ENCODE measurements around the gene CYSLTR2. TPM values are rescaled to one million over a fixed set of nuclear protein-coding genes. Genes with fewer than 3 reads are reported as not detected.

Gene CYSLTR2
- total RNA-seq, 1 experiment from 2014 or later: not detected

DNA sequence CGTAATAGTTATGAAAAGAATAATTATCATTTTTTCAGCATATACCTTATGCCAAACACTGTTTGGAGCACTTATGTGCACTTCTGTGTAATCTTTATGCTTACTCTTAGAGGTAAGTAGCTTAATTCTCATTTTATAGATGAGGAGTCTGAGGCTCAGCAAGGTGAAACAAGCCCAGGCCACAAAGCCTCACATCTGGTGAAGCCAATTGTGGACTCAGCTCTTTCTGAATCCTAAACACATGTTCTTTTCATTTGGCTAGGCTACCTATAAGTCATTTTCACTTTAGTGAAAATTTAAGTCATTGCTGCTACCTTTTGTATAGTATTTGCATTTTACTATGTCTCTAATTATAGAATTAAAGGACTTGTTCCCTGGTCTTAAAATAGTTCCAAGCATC lies 84.0 kb downstream of the CYSLTR2 start:
- Mint-ChIP-seq H3K4me1 (ENCODE audit: low read depth, unreplicated experiment) (no peaks in the 10 kb centered on the region), H3K9me3 (ENCODE audit: low read depth, unreplicated experiment) (no peaks in the 10 kb centered on the region), H3K27ac (ENCODE audit: unreplicated experiment) (no peak overlapping the region), H3K27me3 (ENCODE audit: unreplicated experiment) (no peaks in the 10 kb centered on the region), H3K36me3 (ENCODE audit: insufficient read depth, unreplicated experiment) (no peaks in the 10 kb centered on the region), H3K4me3 (ENCODE audit: low read depth, unreplicated experiment) (no peak overlapping the region)
- BruUV-seq (replicated peaks): no TSS peak
- no peak for DNase-seq
- TF ChIP-seq, protein P1, sequence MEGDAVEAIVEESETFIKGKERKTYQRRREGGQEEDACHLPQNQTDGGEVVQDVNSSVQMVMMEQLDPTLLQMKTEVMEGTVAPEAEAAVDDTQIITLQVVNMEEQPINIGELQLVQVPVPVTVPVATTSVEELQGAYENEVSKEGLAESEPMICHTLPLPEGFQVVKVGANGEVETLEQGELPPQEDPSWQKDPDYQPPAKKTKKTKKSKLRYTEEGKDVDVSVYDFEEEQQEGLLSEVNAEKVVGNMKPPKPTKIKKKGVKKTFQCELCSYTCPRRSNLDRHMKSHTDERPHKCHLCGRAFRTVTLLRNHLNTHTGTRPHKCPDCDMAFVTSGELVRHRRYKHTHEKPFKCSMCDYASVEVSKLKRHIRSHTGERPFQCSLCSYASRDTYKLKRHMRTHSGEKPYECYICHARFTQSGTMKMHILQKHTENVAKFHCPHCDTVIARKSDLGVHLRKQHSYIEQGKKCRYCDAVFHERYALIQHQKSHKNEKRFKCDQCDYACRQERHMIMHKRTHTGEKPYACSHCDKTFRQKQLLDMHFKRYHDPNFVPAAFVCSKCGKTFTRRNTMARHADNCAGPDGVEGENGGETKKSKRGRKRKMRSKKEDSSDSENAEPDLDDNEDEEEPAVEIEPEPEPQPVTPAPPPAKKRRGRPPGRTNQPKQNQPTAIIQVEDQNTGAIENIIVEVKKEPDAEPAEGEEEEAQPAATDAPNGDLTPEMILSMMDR (IDR thresholded peaks at IDR 0.05; ENCODE audit: unreplicated experiment): no peak
- intact Hi-C loops (cut with micrococcal nuclease; ENCODE audit: unreplicated experiment): no loop called here
- CTCF ChIA-PET: interaction anchor here (0.6 kb wide), 1 partner anchor 1267 kb away, joined by 3 read pairs; no protein-coding TSS in a partner anchor

DNA sequence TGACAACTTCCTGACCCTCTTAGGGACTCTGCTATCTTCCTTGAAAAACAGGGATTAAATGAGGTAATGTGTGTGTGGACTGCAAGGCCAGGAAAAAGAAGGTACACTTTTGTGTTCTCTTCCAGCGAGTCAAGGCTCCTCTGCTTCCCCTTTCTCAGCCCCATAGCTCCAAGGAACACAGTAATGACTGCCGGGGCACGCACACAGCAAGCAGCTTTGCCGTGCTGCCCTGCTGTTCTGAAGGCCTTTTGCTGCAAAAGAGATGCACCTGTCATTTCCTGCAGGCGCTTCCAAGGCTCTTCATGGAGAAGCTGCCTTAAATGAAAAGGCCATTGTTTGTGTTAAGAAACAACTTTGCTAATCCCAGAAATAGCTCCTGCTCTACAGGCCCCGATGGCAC lies 84.6 kb downstream of the CYSLTR2 start:
- TF ChIP-seq, protein P1 (IDR thresholded peaks at IDR 0.05; ENCODE audit: unreplicated experiment): no peak
- Mint-ChIP-seq H3K27ac (ENCODE audit: unreplicated experiment) (no peak overlapping the region), H3K27me3 (ENCODE audit: unreplicated experiment) (no peaks in the 10 kb centered on the region), H3K4me3 (ENCODE audit: low read depth, unreplicated experiment) (no peak overlapping the region), H3K9me3 (ENCODE audit: low read depth, unreplicated experiment) (no peaks in the 10 kb centered on the region), H3K4me1 (ENCODE audit: low read depth, unreplicated experiment) (no peaks in the 10 kb centered on the region), H3K36me3 (ENCODE audit: insufficient read depth, unreplicated experiment) (no peaks in the 10 kb centered on the region)
- no TSS peak for BruUV-seq (replicated peaks)
- CTCF ChIA-PET: no interaction called here
- intact Hi-C loops (cut with micrococcal nuclease; ENCODE audit: unreplicated experiment): no loop called here
- DNase-seq: no peak

DNA sequence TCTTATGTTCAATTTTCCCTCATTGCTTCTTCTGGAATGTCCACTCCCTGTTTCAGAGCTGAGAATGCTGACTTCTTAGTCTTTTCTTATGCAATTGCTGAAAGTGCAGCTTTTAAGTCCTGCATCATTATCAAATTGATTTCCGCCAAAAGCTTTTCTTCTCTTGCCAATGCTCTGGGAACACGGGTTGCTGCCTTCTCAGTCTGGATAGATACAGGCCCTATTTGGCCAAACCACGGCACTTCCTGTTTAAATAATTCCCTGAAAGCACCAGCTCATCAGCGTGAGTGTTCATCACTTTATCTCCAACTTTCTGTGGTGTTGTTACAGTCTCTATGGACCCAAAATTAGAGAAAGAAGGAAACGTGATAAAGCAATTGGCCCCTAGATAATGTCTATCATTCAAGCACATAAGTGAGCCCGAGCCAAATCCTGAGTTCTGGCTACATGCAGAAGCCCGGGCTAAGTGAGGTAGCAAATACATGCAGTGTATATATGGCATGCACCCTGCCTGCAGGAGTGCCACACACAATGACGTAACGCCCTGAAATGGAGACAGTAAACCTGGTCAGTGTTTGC lies 85.7 kb downstream of the CYSLTR2 start:
- CTCF ChIA-PET: no interaction called here
- Mint-ChIP-seq H3K27me3 (ENCODE audit: unreplicated experiment) (no peaks in the 10 kb centered on the region), H3K27ac (ENCODE audit: unreplicated experiment) (no peak overlapping the region)

DNA sequence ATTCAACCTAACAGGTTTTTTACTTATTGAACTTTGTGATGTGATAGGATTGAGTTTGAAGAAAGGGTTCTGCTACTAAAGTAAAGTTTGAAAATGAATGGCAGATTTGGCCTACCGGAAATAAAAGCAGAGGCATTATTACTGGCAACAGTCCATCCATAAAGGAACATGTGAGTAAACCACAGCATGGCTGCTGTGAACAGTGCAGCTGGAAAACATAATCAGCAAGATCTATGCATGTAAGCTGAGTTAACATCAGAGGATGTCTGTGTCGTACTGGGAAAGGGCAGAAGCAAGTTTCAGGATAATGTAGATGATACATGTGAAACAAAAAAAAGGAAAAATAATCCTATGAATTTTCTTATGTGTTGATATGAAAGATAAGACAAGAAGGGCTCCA lies 87.6 kb downstream of the CYSLTR2 start:
- CTCF ChIA-PET: no interaction called here
- H3K27ac Mint-ChIP-seq (ENCODE audit: unreplicated experiment): no peak overlapping the region
- BruUV-seq (replicated peaks): no TSS peak
- no peaks in the 10 kb centered on the region for H3K36me3 Mint-ChIP-seq (ENCODE audit: insufficient read depth, unreplicated experiment)
- TF ChIP-seq, protein P1 (IDR thresholded peaks at IDR 0.05; ENCODE audit: unreplicated experiment): no peak
- intact Hi-C loops (cut with micrococcal nuclease; ENCODE audit: unreplicated experiment): no loop called here
- no peaks in the 10 kb centered on the region for H3K27me3 Mint-ChIP-seq (ENCODE audit: unreplicated experiment)
- no peak overlapping the region for H3K4me3 Mint-ChIP-seq (ENCODE audit: low read depth, unreplicated experiment)
- DNase-seq: no peak
- no peaks in the 10 kb centered on the region for H3K4me1 Mint-ChIP-seq (ENCODE audit: low read depth, unreplicated experiment)
- H3K9me3 Mint-ChIP-seq (ENCODE audit: low read depth, unreplicated experiment): no peaks in the 10 kb centered on the region

More for the DNA sequence above, 85.7 kb downstream of the CYSLTR2 start:
- DNase-seq: no peak
- TF ChIP-seq, protein P1 (IDR thresholded peaks at IDR 0.05; ENCODE audit: unreplicated experiment): no peak
- Mint-ChIP-seq H3K4me3 (ENCODE audit: low read depth, unreplicated experiment) (no peak overlapping the region), H3K4me1 (ENCODE audit: low read depth, unreplicated experiment) (no peaks in the 10 kb centered on the region), H3K9me3 (ENCODE audit: low read depth, unreplicated experiment) (no peaks in the 10 kb centered on the region), H3K36me3 (ENCODE audit: insufficient read depth, unreplicated experiment) (no peaks in the 10 kb centered on the region)
- intact Hi-C loops (cut with micrococcal nuclease; ENCODE audit: unreplicated experiment): no loop called here
- no TSS peak for BruUV-seq (replicated peaks)

All from Calu3 (cell line).